Measurements from ENCODE around the gene TMEM14A. TPM values are rescaled to one million over a fixed set of nuclear protein-coding genes. Genes with fewer than 3 reads are reported as not detected.

Gene TMEM14A
- total and polyA plus RNA-seq, 2 of the 8 experiments (the other 6 are each of a cell fraction or from before 2014, with no cell fraction given) = 11.1 to 11.2 TPM

GRCh38 chr6:52720321-52720720, 49.4 kb downstream of the TMEM14A start:
- H3K27ac ChIP-seq (ENCODE audit: low read depth, low read length) = no peak overlapping the region
- H3K14ac ChIP-seq (ENCODE audit: insufficient read length) = no peak overlapping the region
- no peak overlapping the region for H3K4me2 ChIP-seq (ENCODE audit: insufficient read depth in 1 of 2, low read depth in 2 of 2, low read length in 2 of 2)
- H2BK12ac ChIP-seq (ENCODE audit: low read depth, low read length) = no peak overlapping the region
- no peak overlapping the region for H2AFZ ChIP-seq (ENCODE audit: low read length)
- H3K23me2 ChIP-seq (ENCODE audit: low read depth, low read length) = no peaks in the 10 kb centered on the region
- H2AK5ac ChIP-seq (ENCODE audit: low read depth, low read length) = no peak overlapping the region
- H3K4ac ChIP-seq (replicated peaks; ENCODE audit: insufficient read length, low read depth, low read length) = no peak overlapping the region
- no peaks in the 10 kb centered on the region for H3K79me2 ChIP-seq (ENCODE audit: control insufficient read depth in 1 of 2, insufficient read depth in 2 of 2, low read length in 2 of 2)
- H3K9me3 ChIP-seq (ENCODE audit: insufficient read depth in 2 of 2, low read depth in 1 of 2, low read length in 1 of 2) = no peaks in the 10 kb centered on the region
- no peaks in the 10 kb centered on the region for H3K79me1 ChIP-seq (ENCODE audit: low read depth, low read length)
- ChIA-PET POLR2A (ENCODE audit: partially characterized antibody) (no interaction called here), CTCF (ENCODE audit: partially characterized antibody) (interaction anchor here (0.9 to 1.2 kb wide), 2 partner anchors 11 to 55 kb away, joined by 3 to 4 read pairs; no protein-coding TSS in a partner anchor)
- no peaks in the 10 kb centered on the region for H3K27me3 ChIP-seq (replicated peaks in 1 of 4; ENCODE audit: control insufficient read depth in 3 of 4, extremely low read depth in 1 of 4, insufficient read depth in 3 of 4, low read length in 3 of 4)
- FAIRE-seq (no peak), DNase-seq (ENCODE audit: low read depth in 1 of 2, low spot score in 2 of 2) (no peak)
- no peaks in the 10 kb centered on the region for H4K20me1 ChIP-seq (replicated peaks in 1 of 2; ENCODE audit: control insufficient read depth in 1 of 2, insufficient read depth in 2 of 2, low read length in 2 of 2)
- H3K18ac ChIP-seq (ENCODE audit: extremely low read depth, low read length) = no peak overlapping the region
- H2BK120ac ChIP-seq (replicated peaks; ENCODE audit: low read depth, low read length) = no peak overlapping the region
- H3K9ac ChIP-seq (replicated peaks in 1 of 4; ENCODE audit: extremely low read depth in 1 of 4, low read depth in 3 of 4, low read length in 3 of 4) = no peak overlapping the region
- no peak overlapping the region for H2BK20ac ChIP-seq (ENCODE audit: low read length)
- no peak overlapping the region for H3K4me3 ChIP-seq (ENCODE audit: extremely low read depth in 1 of 4, insufficient read depth in 2 of 4, low read depth in 3 of 4, low read length in 4 of 4)
- no peak overlapping the region for H3K23ac ChIP-seq (ENCODE audit: insufficient read length)
- TF ChIP-seq KDM4A (IDR thresholded peaks at IDR 0.05; ENCODE audit: low read depth, low read length, severe bottlenecking) (no peak), E2F6 (IDR thresholded peaks at IDR 0.05) (no peak), CREB1 (IDR thresholded peaks at IDR 0.05) (no peak), MAX (IDR thresholded peaks at IDR 0.05) (no peak), GABPA (IDR thresholded peaks at IDR 0.05; ENCODE audit: borderline replicate concordance, insufficient read depth, low read length) (no peak), NRF1 (IDR thresholded peaks at IDR 0.05; ENCODE audit: low read depth, low read length) (no peak), CTCF (IDR thresholded peaks at IDR 0.05; ENCODE audit: control extremely low read depth in 1 of 3, insufficient read depth in 1 of 3, low read depth in 1 of 3, low read length in 3 of 3) (no peak), SIN3A (conservative IDR thresholded peaks at IDR 0.05 in 1 of 2, IDR thresholded peaks at IDR 0.05 in 1 of 2; ENCODE audit: low read depth in 1 of 2, low read length in 2 of 2) (no peak), TAF7 (optimal IDR thresholded peaks at IDR 0.05; ENCODE audit: borderline replicate concordance, low read depth, low read length) (no peak), NANOG (IDR thresholded peaks at IDR 0.05; ENCODE audit: insufficient read depth, low read depth, low read length, poor library complexity, severe bottlenecking) (no peak), SIRT6 (IDR thresholded peaks at IDR 0.05; ENCODE audit: low read length) (no peak)
- no peak overlapping the region for H2BK5ac ChIP-seq (ENCODE audit: low read depth, low read length)
- H4K8ac ChIP-seq (ENCODE audit: extremely low read depth, insufficient read depth, low read length) = no peak overlapping the region
- 55% methylated on average over 2 of the region's 2 CpGs; no CpG with 5 or more reads in 1 of the 2 experiments for WGBS, 2 experiments (ENCODE audit: extremely low coverage in 1 of 2, insufficient coverage in 1 of 2, insufficient read length in 1 of 2, insufficient replicate concordance in 2 of 2, low coverage in 1 of 2, low lambda C conversion rate in 2 of 2, missing lambda C conversion rate in 1 of 2)
- no peak overlapping the region for H2BK15ac ChIP-seq (ENCODE audit: low read length)
- H3K56ac ChIP-seq (replicated peaks; ENCODE audit: insufficient read length, low read depth, low read length) = no peak overlapping the region
- H3K4me1 ChIP-seq (replicated peaks in 1 of 4; ENCODE audit: control insufficient read depth in 3 of 4, insufficient read depth in 4 of 4, low read length in 3 of 4) = no peaks in the 10 kb centered on the region
- H4K5ac ChIP-seq (ENCODE audit: insufficient read length, low read depth, low read length) = no peak overlapping the region
- H3K36me3 ChIP-seq (ENCODE audit: control insufficient read depth in 2 of 4, insufficient read depth in 4 of 4, low read length in 3 of 4) = no peaks in the 10 kb centered on the region
- H4K91ac ChIP-seq (replicated peaks; ENCODE audit: insufficient read length, low read length) = no peak overlapping the region
